HCT116 (cell line): Measurements from ENCODE around the gene AADAC. TPM values are rescaled to one million over a fixed set of nuclear protein-coding genes. Genes with fewer than 3 reads are reported as not detected.

Experiments
- ATAC-seq: fragments of 200-7000 bp; cut with Tn5 transposase; 2 replicates; pipeline ENCODE4 v1.9.1; 2020; ENCODE audit warnings: mild to moderate bottlenecking, moderate library complexity
- BruUV-seq: library from RNA; stranded (reverse); fragments of 400-500 nt; replicated peaks from 2 replicates; lab custom pipeline; 2021; lab: Mats Ljungman, UMichigan
- CTCF ChIA-PET: fragments of 300-600 bp; sonication (Branson Sonifier 250); formaldehyde crosslinking; loops from one replicate; lab custom pipeline; 2021; ENCODE audit warnings: antibody characterized with exemption; lab: Charles Lee
- POLR2A ChIA-PET: fragments of 300-600, 350-600 bp; sonication (Branson Sonifier 250); formaldehyde crosslinking; loops from one replicate; lab custom pipeline; 2021; ENCODE audit warnings: antibody characterized with exemption; lab: Charles Lee
- RAD21 ChIA-PET, 2 experiments: fragments of 300-600 bp; sonication (Branson Sonifier 250); formaldehyde crosslinking; loops; one replicate each; lab custom pipeline; 2023; ENCODE audit warnings: low total read pairs in 2 of 2; ENCODE audit not compliant: uncharacterized antibody in 2 of 2, unreplicated experiment in 2 of 2, low non-redundant PET in 1 of 2; lab: Charles Lee
- DNase-seq: peaks from one replicate; pipeline ENCODE4 v3.0.0-alpha.2; 2010; ENCODE audit warnings: low read depth, low spot score
- H2AFZ ChIP-seq: fragments of 200-600 bp; shearing (Covaris generic), sonication (generic); 2 replicates; pipeline ENCODE4 v1.6.1; 2017; ENCODE audit warnings: low read depth, mixed run types, mixed read lengths, antibody characterized with exemption, low read length; ENCODE audit not compliant: poor library complexity, severe bottlenecking
- H3K27ac ChIP-seq: 2 replicates; pipeline ENCODE4 v1.5.1; 2012; ENCODE audit warnings: low read depth, low read length
- H3K27me3 ChIP-seq: fragments of 200-600 bp; sonication (generic); 2 replicates; pipeline ENCODE4 v1.6.1; 2016; ENCODE audit warnings: mixed run types, low read length, mixed read lengths; ENCODE audit not compliant: insufficient read depth
- H3K36me3 ChIP-seq, 2 experiments: fragments of 200-500 bp in 1 of 2; fragments of 200-600 bp in 1 of 2; sonication (Bioruptor generic) in 1 of 2; sonication (generic) in 1 of 2; 2 replicates each; pipeline versions ENCODE4 v1.5.1 to v1.6.1; 2014 to 2016; ENCODE audit warnings: low read length in 2 of 2, inconsistent platforms in 1 of 2, mixed read lengths in 1 of 2, mixed run types in 1 of 2; ENCODE audit not compliant: insufficient read depth in 2 of 2, control insufficient read depth in 1 of 2
- H3K4me1 ChIP-seq, 2 experiments: fragments of 200-600 bp in 1 of 2; sonication (generic) in 1 of 2; 2 replicates each; pipeline versions ENCODE4 v1.5.1 to v1.6.1; 2012 to 2017; ENCODE audit warnings: low read length in 2 of 2, inconsistent platforms in 1 of 2, mild to moderate bottlenecking in 1 of 2, mixed read lengths in 1 of 2, mixed run types in 1 of 2, moderate library complexity in 1 of 2; ENCODE audit not compliant: insufficient read depth in 2 of 2, control insufficient read depth in 1 of 2
- H3K4me2 ChIP-seq: fragments of 200-600 bp; sonication (generic); 2 replicates; pipeline ENCODE4 v1.6.1; 2017; ENCODE audit warnings: mixed run types, low read length, mixed read lengths
- H3K4me3 ChIP-seq, 2 experiments: fragments of 200-600 bp in 1 of 2; sonication (generic) in 1 of 2; replicated peaks in 1 of 2; 2 replicates each; pipeline ENCODE4 v1.5.1; 2011 to 2016; ENCODE audit warnings: low read length in 2 of 2, control low read depth in 1 of 2, low read depth in 1 of 2, mild to moderate bottlenecking in 1 of 2, mixed read lengths in 1 of 2, mixed run types in 1 of 2
- H3K79me2 ChIP-seq: fragments of 200-600 bp; sonication (generic); 2 replicates; pipeline ENCODE4 v1.6.1; 2017; ENCODE audit warnings: mild to moderate bottlenecking, mixed run types, low read length, moderate library complexity, mixed read lengths; ENCODE audit not compliant: insufficient read depth
- H3K9ac ChIP-seq: fragments of 200-600 bp; sonication (generic); 2 replicates; pipeline ENCODE4 v1.6.1; 2016; ENCODE audit warnings: low read length, mixed read lengths
- H3K9me2 ChIP-seq: fragments of 200-600 bp; sonication (generic), shearing (Covaris generic); 2 replicates; pipeline ENCODE4 v1.6.1; 2017; ENCODE audit warnings: mixed run types, mild to moderate bottlenecking, moderate library complexity; ENCODE audit not compliant: insufficient read depth
- H3K9me3 ChIP-seq, 2 experiments: fragments of 200-500 bp in 1 of 2; fragments of 200-600 bp in 1 of 2; sonication (Bioruptor generic) in 1 of 2; sonication (generic) in 1 of 2; 2 replicates each; pipeline ENCODE4 v1.6.1; 2014 to 2017; ENCODE audit warnings: low read length in 2 of 2, mixed read lengths in 2 of 2, inconsistent platforms in 1 of 2, low read depth in 1 of 2, mild to moderate bottlenecking in 1 of 2, mixed run types in 1 of 2, moderate library complexity in 1 of 2; ENCODE audit not compliant: control insufficient read depth in 1 of 2, insufficient read depth in 1 of 2
- H4K20me1 ChIP-seq: fragments of 200-600 bp; sonication (generic), shearing (Covaris generic); 2 replicates; pipeline ENCODE4 v1.6.1; 2017; ENCODE audit warnings: mixed run types, mild to moderate bottlenecking, moderate library complexity; ENCODE audit not compliant: insufficient read depth
- ATF3 ChIP-seq: IDR thresholded peaks from 2 replicates; pipeline ENCODE4 v1.6.1; 2012
- ELF1 ChIP-seq: IDR thresholded peaks from 2 replicates; pipeline ENCODE4 v1.6.1; 2012; ENCODE audit warnings: low read depth, borderline replicate concordance
- EZH2phosphoT487 ChIP-seq: fragments of 200-600 bp; IDR thresholded peaks from 2 replicates; pipeline ENCODE4 v1.6.1; 2018; ENCODE audit warnings: antibody characterized with exemption, borderline replicate concordance
- FOSL1 ChIP-seq: IDR thresholded peaks from 2 replicates; pipeline ENCODE4 v1.6.1; 2012; ENCODE audit warnings: low read depth
- POLR2AphosphoS5 ChIP-seq: IDR thresholded peaks from 2 replicates; pipeline ENCODE4 v1.6.1; 2011; ENCODE audit warnings: mild to moderate bottlenecking, low read depth, low read length, moderate library complexity
- SIN3A ChIP-seq: IDR thresholded peaks from 2 replicates; pipeline ENCODE4 v1.6.1; 2012; ENCODE audit warnings: low read depth
- SRF ChIP-seq: IDR thresholded peaks from 2 replicates; pipeline ENCODE4 v1.6.1; 2012; ENCODE audit warnings: low read depth
- YY1 ChIP-seq: IDR thresholded peaks from 2 replicates; pipeline ENCODE4 v1.6.1; 2011; ENCODE audit warnings: low read length, low read depth, moderate library complexity, mild to moderate bottlenecking; ENCODE audit not compliant: insufficient replicate concordance; ENCODE audit errors: extremely low read depth
- ZBTB33 ChIP-seq: IDR thresholded peaks from 2 replicates; pipeline ENCODE4 v1.6.1; 2011; ENCODE audit warnings: mild to moderate bottlenecking, low read length, moderate library complexity; ENCODE audit not compliant: insufficient replicate concordance; ENCODE audit errors: extremely low read depth
- ZNF274 ChIP-seq: fragments of 200-500 bp; sonication (Bioruptor generic); IDR thresholded peaks from 2 replicates; pipeline ENCODE4 v1.6.1; 2014; ENCODE audit warnings: mild to moderate bottlenecking, low read depth, low read length, inconsistent platforms
- intact Hi-C: fragments of 100-400 bp; cut with micrococcal nuclease; formaldehyde crosslinking; loops from 2 replicates; pipeline ENCODE4 v1.10.0; 2022
- total RNA-seq: library from RNA; stranded (reverse); gene quantifications from one replicate; pipeline ENCODE4 v1.2.1, GENCODE V29; 2021; ENCODE audit not compliant: unreplicated experiment

The AADAC gene
- total RNA-seq, 1 experiment from 2014 or later: 3.8 TPM

- no peak for DNase-seq
- Histone ChIP-seq H2AFZ (no peak overlapping the region), H3K9me3 (no peaks in the 10 kb centered on the region), H3K36me3 (no peaks in the 10 kb centered on the region), H3K27me3 (no peaks in the 10 kb centered on the region)
- BruUV-seq: no TSS peak
- intact Hi-C loops: no loop called here
- TF ChIP-seq ZNF274 (no peak), ELF1 (no peak), YY1 (no peak), POLR2AphosphoS5 (no peak), ATF3 (no peak), SRF (no peak), EZH2phosphoT487 (no peak), FOSL1 (no peak), SIN3A (no peak), ZBTB33 (no peak)
- TF ChIP-seq, all 23 proteins: peak for 0
- Histone ChIP-seq H3K4me1 (peaks cover 9 to 22% of the 10 kb centered on the region in 2 experiments), H3K27ac (no peak overlapping the region), H3K9ac (no peak overlapping the region), H3K4me2 (no peak overlapping the region), H3K79me2 (no peaks in the 10 kb centered on the region), H3K4me3 (no peak overlapping the region), H4K20me1 (no peaks in the 10 kb centered on the region), H3K9me2 (no peaks in the 10 kb centered on the region)
- ChIA-PET CTCF (no interaction called here), POLR2A (no interaction called here), RAD21 (no interaction called here)
- no peak for ATAC-seq
Measured at GRCh38 chr3:151867666-151868065, 53.8 kb downstream of the AADAC start.
